Measurements from ENCODE around the gene KRT39. TPM values are rescaled to one million over a fixed set of nuclear protein-coding genes. Genes with fewer than 3 reads are reported as not detected.
A peak's percentile ranks its signal among the peaks of the same experiment; 100 is the strongest.

KRT39 gene
- total RNA-seq, 1 experiment from 2014 or later = not detected

DNA sequence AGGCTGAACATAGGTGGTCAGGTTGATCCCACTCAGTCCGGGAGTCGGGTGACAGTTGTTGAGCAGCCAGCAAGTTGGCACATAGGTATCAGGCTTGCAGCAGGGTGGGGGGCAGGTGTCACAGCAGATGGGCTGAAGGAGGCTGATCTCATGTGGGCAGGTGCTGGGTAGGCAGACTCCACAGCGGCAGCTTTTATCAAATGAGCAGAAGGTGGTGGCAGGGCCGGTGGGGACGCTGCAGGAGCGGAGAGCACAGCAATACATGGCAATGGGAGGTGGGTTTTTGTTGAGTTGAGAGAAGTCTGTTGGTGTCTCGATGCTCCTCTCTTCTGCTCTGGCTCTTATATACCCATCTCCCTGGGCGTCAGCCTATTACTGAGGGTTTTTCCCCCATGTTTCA, 42.1 kb upstream of the KRT39 start, which contains the start of gene KRTAP3-1:
TSS of gene KRTAP3-1 (minus strand) at position 318 of the 400 bp plus-strand sequence. CDS start at position 264, 54 bp downstream.
- Mint-ChIP-seq H3K36me3 (ENCODE audit: insufficient read depth, unreplicated experiment) (no peaks in the 10 kb centered on the region), H3K4me1 (ENCODE audit: low read depth, unreplicated experiment) (peaks cover 50% of the 10 kb centered on the region), H3K27me3 (ENCODE audit: unreplicated experiment) (no peaks in the 10 kb centered on the region), H3K27ac (ENCODE audit: unreplicated experiment) (no peak within 1 kb of the TSS), H3K4me3 (ENCODE audit: low read depth, unreplicated experiment) (no peak within 1 kb of the TSS), H3K9me3 (ENCODE audit: low read depth, unreplicated experiment) (peaks cover 4% of the 10 kb centered on the region)
- intact Hi-C loops (cut with micrococcal nuclease; ENCODE audit: unreplicated experiment) = no loop called here
- DNase-seq = no peak
- TF ChIP-seq, protein P1, sequence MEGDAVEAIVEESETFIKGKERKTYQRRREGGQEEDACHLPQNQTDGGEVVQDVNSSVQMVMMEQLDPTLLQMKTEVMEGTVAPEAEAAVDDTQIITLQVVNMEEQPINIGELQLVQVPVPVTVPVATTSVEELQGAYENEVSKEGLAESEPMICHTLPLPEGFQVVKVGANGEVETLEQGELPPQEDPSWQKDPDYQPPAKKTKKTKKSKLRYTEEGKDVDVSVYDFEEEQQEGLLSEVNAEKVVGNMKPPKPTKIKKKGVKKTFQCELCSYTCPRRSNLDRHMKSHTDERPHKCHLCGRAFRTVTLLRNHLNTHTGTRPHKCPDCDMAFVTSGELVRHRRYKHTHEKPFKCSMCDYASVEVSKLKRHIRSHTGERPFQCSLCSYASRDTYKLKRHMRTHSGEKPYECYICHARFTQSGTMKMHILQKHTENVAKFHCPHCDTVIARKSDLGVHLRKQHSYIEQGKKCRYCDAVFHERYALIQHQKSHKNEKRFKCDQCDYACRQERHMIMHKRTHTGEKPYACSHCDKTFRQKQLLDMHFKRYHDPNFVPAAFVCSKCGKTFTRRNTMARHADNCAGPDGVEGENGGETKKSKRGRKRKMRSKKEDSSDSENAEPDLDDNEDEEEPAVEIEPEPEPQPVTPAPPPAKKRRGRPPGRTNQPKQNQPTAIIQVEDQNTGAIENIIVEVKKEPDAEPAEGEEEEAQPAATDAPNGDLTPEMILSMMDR (IDR thresholded peaks at IDR 0.05; ENCODE audit: unreplicated experiment) = no peak
- BruUV-seq (replicated peaks) = no TSS peak
- CTCF ChIA-PET = interaction anchor here (0.6 to 1.7 kb wide), 10 partner anchors 11 to 292 kb away, joined by 3 to 6 read pairs (median 4); partner anchors contain the start of gene KRT40

DNA sequence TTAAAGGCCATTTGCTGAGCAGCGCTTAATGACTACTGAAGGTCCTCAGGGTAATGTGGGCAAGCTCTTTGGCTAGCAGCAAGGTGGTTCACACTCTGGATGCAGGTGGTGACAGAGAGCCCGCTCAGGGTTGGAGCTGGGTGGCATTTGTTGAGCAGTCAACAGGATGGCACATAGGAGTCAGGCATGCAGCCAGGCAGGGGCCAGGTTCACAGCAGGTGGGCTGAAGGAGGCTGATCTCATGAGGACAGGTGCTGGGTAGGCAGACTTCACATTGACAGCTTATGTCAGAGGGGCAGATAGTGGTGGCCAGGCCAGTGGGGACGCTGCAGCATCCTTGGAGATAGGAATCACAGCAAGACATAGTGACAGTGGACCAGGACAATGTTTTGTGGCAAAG, 37.6 kb upstream of the KRT39 start:
- DNase-seq = no peak
- TF ChIP-seq, protein P1 (IDR thresholded peaks at IDR 0.05; ENCODE audit: unreplicated experiment) = no peak
- BruUV-seq (replicated peaks) = no TSS peak
- H3K27me3 Mint-ChIP-seq (ENCODE audit: unreplicated experiment) = no peaks in the 10 kb centered on the region
- no peaks in the 10 kb centered on the region for H3K9me3 Mint-ChIP-seq (ENCODE audit: low read depth, unreplicated experiment)
- no peaks in the 10 kb centered on the region for H3K36me3 Mint-ChIP-seq (ENCODE audit: insufficient read depth, unreplicated experiment)
- H3K27ac Mint-ChIP-seq (ENCODE audit: unreplicated experiment) = no peak overlapping the region
- intact Hi-C loops (cut with micrococcal nuclease; ENCODE audit: unreplicated experiment) = loop anchor here (5.0 kb wide), 1 partner anchor 38 kb away; the partner anchor contains the start of gene KRTAP1-1
- CTCF ChIA-PET = interaction anchor here (0.8 to 1.2 kb wide), 2 partner anchors 16 to 92 kb away, joined by 3 to 5 read pairs; no protein-coding TSS in a partner anchor
- H3K4me3 Mint-ChIP-seq (ENCODE audit: low read depth, unreplicated experiment) = no peak overlapping the region
- peaks cover 46% of the 10 kb centered on the region for H3K4me1 Mint-ChIP-seq (ENCODE audit: low read depth, unreplicated experiment)

DNA sequence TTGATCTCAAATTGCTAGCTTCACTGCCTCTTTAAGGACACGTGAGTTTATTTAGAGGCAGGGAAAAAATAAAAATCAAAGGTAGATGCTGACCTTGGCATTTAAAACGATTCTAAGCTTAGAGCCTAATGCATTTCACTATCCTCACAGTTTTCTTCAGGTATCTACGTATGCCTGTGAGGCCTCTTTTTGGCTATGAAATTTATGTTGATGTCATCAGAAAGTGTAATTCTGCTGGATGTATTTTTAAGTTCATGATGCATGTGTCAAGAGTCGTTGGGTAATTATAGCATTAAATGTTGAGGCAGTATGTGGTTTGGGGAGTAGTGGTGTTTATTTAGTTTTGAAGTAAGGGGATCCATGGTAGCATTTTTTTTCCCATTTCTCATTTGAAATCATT, 37.2 kb upstream of the KRT39 start:
- Mint-ChIP-seq H3K27me3 (ENCODE audit: unreplicated experiment) (no peaks in the 10 kb centered on the region), H3K4me1 (ENCODE audit: low read depth, unreplicated experiment) (peaks cover 41% of the 10 kb centered on the region), H3K36me3 (ENCODE audit: insufficient read depth, unreplicated experiment) (no peaks in the 10 kb centered on the region), H3K27ac (ENCODE audit: unreplicated experiment) (no peak overlapping the region), H3K9me3 (ENCODE audit: low read depth, unreplicated experiment) (no peaks in the 10 kb centered on the region), H3K4me3 (ENCODE audit: low read depth, unreplicated experiment) (no peak overlapping the region)
- no peak for DNase-seq
- TF ChIP-seq, protein P1 (IDR thresholded peaks at IDR 0.05; ENCODE audit: unreplicated experiment) = no peak
- intact Hi-C loops (cut with micrococcal nuclease; ENCODE audit: unreplicated experiment) = loop anchor here (5.0 kb wide), 1 partner anchor 38 kb away; the partner anchor contains the start of gene KRTAP1-1
- BruUV-seq (replicated peaks) = no TSS peak
- CTCF ChIA-PET = interaction anchor here (0.8 to 1.2 kb wide), 2 partner anchors 16 to 91 kb away, joined by 3 to 5 read pairs; no protein-coding TSS in a partner anchor

DNA sequence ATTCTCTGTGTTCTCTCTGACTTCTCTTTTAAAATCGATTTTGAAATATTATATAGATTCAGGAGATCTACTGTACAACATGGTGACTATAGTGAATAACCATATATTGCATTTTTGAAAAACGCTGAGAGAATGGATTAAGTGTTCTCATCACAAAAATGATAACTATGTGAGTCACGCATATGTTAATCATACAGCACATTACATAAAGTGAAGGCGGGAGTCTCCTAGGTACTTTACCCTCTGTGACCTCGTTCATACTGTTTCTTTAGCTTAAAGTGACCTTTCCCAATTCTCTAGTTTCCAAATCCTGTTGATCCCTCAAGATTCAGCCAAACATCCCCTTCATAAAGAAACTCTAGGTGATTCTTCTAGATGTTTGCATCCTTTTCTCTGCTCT, 36.1 kb upstream of the KRT39 start:
- H3K27ac Mint-ChIP-seq (ENCODE audit: unreplicated experiment) = peak overlapping the region; percentile 40
- TF ChIP-seq, protein P1 (IDR thresholded peaks at IDR 0.05; ENCODE audit: unreplicated experiment) = no peak
- no peak for DNase-seq

More for the DNA sequence above, 36.1 kb upstream of the KRT39 start:
- Mint-ChIP-seq H3K4me1 (ENCODE audit: low read depth, unreplicated experiment) (peaks cover 30% of the 10 kb centered on the region), H3K9me3 (ENCODE audit: low read depth, unreplicated experiment) (no peaks in the 10 kb centered on the region), H3K27me3 (ENCODE audit: unreplicated experiment) (no peaks in the 10 kb centered on the region), H3K4me3 (ENCODE audit: low read depth, unreplicated experiment) (no peak overlapping the region), H3K36me3 (ENCODE audit: insufficient read depth, unreplicated experiment) (no peaks in the 10 kb centered on the region)
- CTCF ChIA-PET = interaction anchor here (0.6 to 0.7 kb wide), 2 partner anchors 46 to 68 kb away, joined by 3 to 4 read pairs; no protein-coding TSS in a partner anchor
- BruUV-seq (replicated peaks) = no TSS peak
- intact Hi-C loops (cut with micrococcal nuclease; ENCODE audit: unreplicated experiment) = loop anchor here (5.0 kb wide), 1 partner anchor 39 kb away; the partner anchor contains the start of gene KRTAP1-1
